ENCODE measurements around the gene GALNT6.

GRCh38 chr12:51413149-51413548, 21.9 kb upstream of the GALNT6 start:
- TF ChIP-seq CTCF (conservative IDR thresholded peaks at IDR 0.05) = no peak
- TF ChIP-seq EZH2 (IDR thresholded peaks at IDR 0.05; ENCODE audit: low read depth) = no peak

Data from PC-9 (cell line).